Mammary epithelial cell (primary cell): ENCODE results near the gene STK33.

Source experiments
- EZH2 ChIP-seq: IDR thresholded peaks from 2 replicates; pipeline ENCODE4 v1.6.1; 2012; ENCODE audit warnings: low read length, inconsistent platforms, borderline replicate concordance
- TF ChIP-seq, protein P1 (sequence below), 2 donors: IDR thresholded peaks in 1 of 2; conservative IDR thresholded peaks in 1 of 2; 2 replicates each; pipeline ENCODE4 v1.5.1; 2011 to 2012; ENCODE audit warnings: inconsistent platforms in 2 of 2, low read length in 2 of 2, mild to moderate bottlenecking in 2 of 2, control low read depth in 1 of 2, low read depth in 1 of 2; ENCODE audit not compliant: insufficient read depth in 1 of 2; ENCODE audit errors: extremely low read depth in 1 of 2

DNA sequence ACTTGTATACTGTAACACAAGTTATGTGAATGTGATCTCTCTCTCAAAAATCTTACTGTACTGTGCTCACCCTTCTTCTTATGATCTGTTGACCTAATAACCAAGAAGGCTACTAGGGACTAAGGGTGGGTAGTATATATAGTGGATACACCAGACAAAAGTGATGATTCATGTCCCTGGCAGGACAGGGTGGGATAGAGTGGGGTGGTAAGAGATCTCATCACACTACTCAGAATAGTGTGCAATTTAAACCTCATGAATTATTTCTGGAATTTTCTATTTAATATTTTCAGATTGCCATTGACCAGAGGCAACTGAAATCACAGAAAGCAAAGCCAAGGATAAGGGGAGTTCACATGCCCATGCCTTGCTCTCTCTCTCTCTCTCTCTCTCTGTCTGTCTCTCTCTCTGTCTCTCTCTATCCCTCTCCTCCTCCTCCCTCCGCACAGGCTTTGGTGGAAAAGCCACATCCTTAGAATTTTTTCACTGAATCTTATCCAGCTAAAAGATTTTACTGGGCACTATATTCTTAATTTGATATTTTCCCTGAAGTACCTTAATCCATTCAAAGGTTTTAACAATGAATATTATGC, 12.0 kb upstream of the STK33 start:
- no peak for TF ChIP-seq EZH2
- TF ChIP-seq, protein P1, sequence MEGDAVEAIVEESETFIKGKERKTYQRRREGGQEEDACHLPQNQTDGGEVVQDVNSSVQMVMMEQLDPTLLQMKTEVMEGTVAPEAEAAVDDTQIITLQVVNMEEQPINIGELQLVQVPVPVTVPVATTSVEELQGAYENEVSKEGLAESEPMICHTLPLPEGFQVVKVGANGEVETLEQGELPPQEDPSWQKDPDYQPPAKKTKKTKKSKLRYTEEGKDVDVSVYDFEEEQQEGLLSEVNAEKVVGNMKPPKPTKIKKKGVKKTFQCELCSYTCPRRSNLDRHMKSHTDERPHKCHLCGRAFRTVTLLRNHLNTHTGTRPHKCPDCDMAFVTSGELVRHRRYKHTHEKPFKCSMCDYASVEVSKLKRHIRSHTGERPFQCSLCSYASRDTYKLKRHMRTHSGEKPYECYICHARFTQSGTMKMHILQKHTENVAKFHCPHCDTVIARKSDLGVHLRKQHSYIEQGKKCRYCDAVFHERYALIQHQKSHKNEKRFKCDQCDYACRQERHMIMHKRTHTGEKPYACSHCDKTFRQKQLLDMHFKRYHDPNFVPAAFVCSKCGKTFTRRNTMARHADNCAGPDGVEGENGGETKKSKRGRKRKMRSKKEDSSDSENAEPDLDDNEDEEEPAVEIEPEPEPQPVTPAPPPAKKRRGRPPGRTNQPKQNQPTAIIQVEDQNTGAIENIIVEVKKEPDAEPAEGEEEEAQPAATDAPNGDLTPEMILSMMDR (conservative IDR thresholded peaks at IDR 0.05 in 1 of 2, IDR thresholded peaks at IDR 0.05 in 1 of 2; ENCODE audit: extremely low read depth in 1 of 2, insufficient read depth in 1 of 2, low read depth in 1 of 2, low read length in 2 of 2), result no peak
